K562 (cell line): Measurements from ENCODE around the gene ANO6. TPM values are rescaled to one million over a fixed set of nuclear protein-coding genes. Genes with fewer than 3 reads are reported as not detected.

Experiments used
- BRD9 ChIP-seq: fragments of 450-650 bp; IDR thresholded peaks from 2 replicates; pipeline ENCODE4 v1.6.1; 2018; ENCODE audit warnings: low read depth; ENCODE audit not compliant: partially characterized antibody
- CBX2 ChIP-seq: fragments of 200-600 bp; sonication (generic); IDR thresholded peaks from one replicate; pipeline ENCODE4 v1.6.1; 2012; ENCODE audit warnings: mild to moderate bottlenecking, low read length, inconsistent platforms; ENCODE audit not compliant: insufficient read depth, poor library complexity, severe bottlenecking
- CCAR2 ChIP-seq: fragments of 200-400 bp; formaldehyde crosslinking; IDR thresholded peaks from 2 replicates; pipeline ENCODE4 v1.6.1; 2017; ENCODE audit warnings: mild to moderate bottlenecking, low read depth, low read length
- DMBX1 ChIP-seq: fragments of 250-450 bp; sonication (Bioruptor Pico); IDR thresholded peaks from 2 replicates; pipeline ENCODE4 v1.8.0; 2022; ENCODE audit warnings: inconsistent platforms, mild to moderate bottlenecking, moderate library complexity, borderline replicate concordance
- HIVEP1 ChIP-seq: fragments of 250-450 bp; sonication (Bioruptor Pico); IDR thresholded peaks from 2 replicates; pipeline ENCODE4 v1.4.0; 2020; ENCODE audit warnings: mild to moderate bottlenecking
- KLF16 ChIP-seq: IDR thresholded peaks from 2 replicates; pipeline ENCODE4 v1.6.1; 2016; ENCODE audit warnings: antibody characterized with exemption
- KLF6 ChIP-seq: fragments of 250-450 bp; sonication (Bioruptor Pico); IDR thresholded peaks from 2 replicates; pipeline ENCODE4 v1.4.0; 2020; ENCODE audit warnings: mild to moderate bottlenecking, moderate library complexity, borderline replicate concordance
- MYNN ChIP-seq, 2 experiments: sonication (generic); formaldehyde crosslinking in 1 of 2; IDR thresholded peaks; 2 replicates each; pipeline versions ENCODE4 v1.5.0 to v1.6.1; 2016 to 2020; ENCODE audit warnings: antibody characterized with exemption in 1 of 2, missing genetic modification reagents in 1 of 2
- NCOA1 ChIP-seq: fragments of 450-650 bp; IDR thresholded peaks from 2 replicates; pipeline ENCODE4 v1.6.1; 2016; ENCODE audit warnings: low read depth
- TOE1 ChIP-seq, 2 experiments: fragments of 450-650 bp in 1 of 2; sonication (generic) in 1 of 2; formaldehyde crosslinking in 1 of 2; IDR thresholded peaks; 2 replicates each; pipeline versions ENCODE4 v1.7.1 to v1.8.0; 2016 to 2022; ENCODE audit warnings: borderline replicate concordance in 2 of 2, mild to moderate bottlenecking in 2 of 2, antibody characterized with exemption in 1 of 2, inconsistent platforms in 1 of 2, low read depth in 1 of 2, missing genetic modification reagents in 1 of 2, moderate library complexity in 1 of 2
- ZNF589 ChIP-seq: fragments of 200-800 bp; sonication (Bioruptor generic); IDR thresholded peaks from 2 replicates; pipeline ENCODE4 v1.6.1; 2016; ENCODE audit warnings: low read depth, missing genetic modification characterization, missing compliant biosample characterization
- polyA plus RNA-seq, 8 experiments: library from polyadenylated mRNA; depleted of rRNA in 4 of 8; stranded (reverse) in 5 of 8; unstranded in 3 of 8; fragments of >200 nt; fragmentation: Nextera tagmentation in 2 of 8; fragmentation: Illumina TruSeq in 1 of 8; extraction: Ambion mirVana in 2 of 8; extraction: Trizol in 1 of 8; gene quantifications; 2 replicates each; pipeline versions ENCODE4 v1.2.1 to v1.2.3, GENCODE V29; 2011 to 2014; ENCODE audit warnings: inconsistent platforms in 1 of 8, missing spikeins in 1 of 8
- total RNA-seq, 7 experiments: library from RNA; depleted of rRNA in 6 of 7; stranded (reverse); fragments of >200 nt in 6 of 7; fragmentation: Illumina TruSeq in 2 of 7; extraction: Trizol in 2 of 7; gene quantifications; 2 replicates each; pipeline versions ENCODE4 v1.2.1 to v1.2.3, GENCODE V29; 2011 to 2021; ENCODE audit warnings: low replicate concordance in 1 of 7
- TF ChIP-seq, protein P1 (sequence below), 2 experiments: fragments of 450-650 bp; IDR thresholded peaks; 2 replicates each; pipeline ENCODE4 v1.6.1; 2018; ENCODE audit warnings: mild to moderate bottlenecking in 2 of 2, low read depth in 1 of 2; ENCODE audit not compliant: partially characterized antibody in 2 of 2
- TF ChIP-seq, protein P2 (sequence below), 2 experiments: fragments of 450-650 bp; conservative IDR thresholded peaks; 2 replicates each; pipeline ENCODE4 v1.6.1; 2017; ENCODE audit warnings: mild to moderate bottlenecking in 2 of 2, moderate library complexity in 2 of 2
- TF ChIP-seq, protein P3 (sequence below), 2 experiments: IDR thresholded peaks in 1 of 2; conservative IDR thresholded peaks in 1 of 2; 2 replicates each; pipeline ENCODE4 v1.6.1; 2016; ENCODE audit warnings: low read depth in 2 of 2, mild to moderate bottlenecking in 1 of 2, missing compliant biosample characterization in 1 of 2, missing genetic modification characterization in 1 of 2, moderate library complexity in 1 of 2
- TF ChIP-seq, protein P4 (sequence below): fragments of 250-450 bp; sonication (Bioruptor Pico); IDR thresholded peaks from 2 replicates; pipeline ENCODE4 v1.9.0; 2021; ENCODE audit warnings: mild to moderate bottlenecking

Gene ANO6
- total and polyA plus RNA-seq, 9 of the 15 experiments (the other 6 are each of a cell fraction or from before 2014, with no cell fraction given): 3.5 to 24.7 (median 20.3) TPM

DNA sequence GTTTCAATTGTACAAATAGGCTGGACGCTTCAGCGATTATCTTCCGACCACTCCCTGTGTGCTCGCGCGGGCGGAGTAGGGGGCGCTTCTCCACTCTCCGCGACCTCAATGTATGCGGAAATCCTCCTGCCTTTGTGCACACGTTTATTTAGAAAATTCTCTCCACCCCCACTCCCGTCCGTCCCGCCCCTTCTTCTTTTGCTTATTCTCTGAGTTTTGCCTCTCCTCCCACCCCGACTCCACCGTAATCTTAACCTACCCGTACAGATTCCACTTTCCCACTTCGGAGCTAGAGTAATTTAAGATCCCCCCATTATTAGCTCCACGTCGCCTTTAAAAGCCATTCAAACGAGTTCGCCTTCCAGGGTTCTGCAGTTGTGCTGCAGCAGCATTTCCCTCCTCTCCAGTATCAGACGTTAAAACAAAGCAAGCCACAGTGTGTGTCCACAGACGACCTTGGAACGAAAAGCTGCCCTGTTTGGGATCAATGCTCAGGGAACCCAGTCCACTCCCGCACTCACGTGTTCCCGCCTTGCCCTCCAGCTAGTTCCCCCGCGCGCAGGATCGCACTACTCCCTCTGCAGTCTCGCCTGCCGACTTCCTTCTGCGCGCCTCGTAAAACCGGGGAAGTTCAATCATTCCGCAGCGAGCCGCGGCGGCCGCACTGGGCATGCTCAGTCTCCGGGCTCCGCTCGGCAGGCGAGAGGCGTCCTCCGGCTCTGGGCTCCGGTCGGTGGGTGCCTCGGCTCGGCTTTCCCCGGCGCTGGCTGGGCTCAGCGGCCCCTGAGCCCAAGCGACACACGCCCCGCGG lies at the start of gene ANO6 (continued):
- no peak for TF ChIP-seq HIVEP1 (CRISPR knock-in tag)
- no peak; the same call in 1 of the 2 replicates for TF ChIP-seq ZNF589 (CRISPR knock-in tag)
- TF ChIP-seq KLF6 (CRISPR knock-in tag): no peak; the same call in 1 of the 2 replicates
- TF ChIP-seq, protein P1, sequence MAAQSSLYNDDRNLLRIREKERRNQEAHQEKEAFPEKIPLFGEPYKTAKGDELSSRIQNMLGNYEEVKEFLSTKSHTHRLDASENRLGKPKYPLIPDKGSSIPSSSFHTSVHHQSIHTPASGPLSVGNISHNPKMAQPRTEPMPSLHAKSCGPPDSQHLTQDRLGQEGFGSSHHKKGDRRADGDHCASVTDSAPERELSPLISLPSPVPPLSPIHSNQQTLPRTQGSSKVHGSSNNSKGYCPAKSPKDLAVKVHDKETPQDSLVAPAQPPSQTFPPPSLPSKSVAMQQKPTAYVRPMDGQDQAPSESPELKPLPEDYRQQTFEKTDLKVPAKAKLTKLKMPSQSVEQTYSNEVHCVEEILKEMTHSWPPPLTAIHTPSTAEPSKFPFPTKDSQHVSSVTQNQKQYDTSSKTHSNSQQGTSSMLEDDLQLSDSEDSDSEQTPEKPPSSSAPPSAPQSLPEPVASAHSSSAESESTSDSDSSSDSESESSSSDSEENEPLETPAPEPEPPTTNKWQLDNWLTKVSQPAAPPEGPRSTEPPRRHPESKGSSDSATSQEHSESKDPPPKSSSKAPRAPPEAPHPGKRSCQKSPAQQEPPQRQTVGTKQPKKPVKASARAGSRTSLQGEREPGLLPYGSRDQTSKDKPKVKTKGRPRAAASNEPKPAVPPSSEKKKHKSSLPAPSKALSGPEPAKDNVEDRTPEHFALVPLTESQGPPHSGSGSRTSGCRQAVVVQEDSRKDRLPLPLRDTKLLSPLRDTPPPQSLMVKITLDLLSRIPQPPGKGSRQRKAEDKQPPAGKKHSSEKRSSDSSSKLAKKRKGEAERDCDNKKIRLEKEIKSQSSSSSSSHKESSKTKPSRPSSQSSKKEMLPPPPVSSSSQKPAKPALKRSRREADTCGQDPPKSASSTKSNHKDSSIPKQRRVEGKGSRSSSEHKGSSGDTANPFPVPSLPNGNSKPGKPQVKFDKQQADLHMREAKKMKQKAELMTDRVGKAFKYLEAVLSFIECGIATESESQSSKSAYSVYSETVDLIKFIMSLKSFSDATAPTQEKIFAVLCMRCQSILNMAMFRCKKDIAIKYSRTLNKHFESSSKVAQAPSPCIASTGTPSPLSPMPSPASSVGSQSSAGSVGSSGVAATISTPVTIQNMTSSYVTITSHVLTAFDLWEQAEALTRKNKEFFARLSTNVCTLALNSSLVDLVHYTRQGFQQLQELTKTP (IDR thresholded peaks at IDR 0.05; ENCODE audit: low read depth in 1 of 2, partially characterized antibody in 2 of 2): peak; percentile 36 to 56
- TF ChIP-seq DMBX1 (CRISPR knock-in tag): no peak
- TF ChIP-seq CCAR2: no peak
- TF ChIP-seq CBX2: no peak
- TF ChIP-seq, protein P2, sequence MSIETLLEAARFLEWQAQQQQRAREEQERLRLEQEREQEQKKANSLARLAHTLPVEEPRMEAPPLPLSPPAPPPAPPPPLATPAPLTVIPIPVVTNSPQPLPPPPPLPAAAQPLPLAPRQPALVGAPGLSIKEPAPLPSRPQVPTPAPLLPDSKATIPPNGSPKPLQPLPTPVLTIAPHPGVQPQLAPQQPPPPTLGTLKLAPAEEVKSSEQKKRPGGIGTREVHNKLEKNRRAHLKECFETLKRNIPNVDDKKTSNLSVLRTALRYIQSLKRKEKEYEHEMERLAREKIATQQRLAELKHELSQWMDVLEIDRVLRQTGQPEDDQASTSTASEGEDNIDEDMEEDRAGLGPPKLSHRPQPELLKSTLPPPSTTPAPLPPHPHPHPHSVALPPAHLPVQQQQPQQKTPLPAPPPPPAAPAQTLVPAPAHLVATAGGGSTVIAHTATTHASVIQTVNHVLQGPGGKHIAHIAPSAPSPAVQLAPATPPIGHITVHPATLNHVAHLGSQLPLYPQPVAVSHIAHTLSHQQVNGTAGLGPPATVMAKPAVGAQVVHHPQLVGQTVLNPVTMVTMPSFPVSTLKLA (conservative IDR thresholded peaks at IDR 0.05): peak; percentile 48 to 80
- TF ChIP-seq BRD9: peak; percentile 86
- TF ChIP-seq, protein P3, sequence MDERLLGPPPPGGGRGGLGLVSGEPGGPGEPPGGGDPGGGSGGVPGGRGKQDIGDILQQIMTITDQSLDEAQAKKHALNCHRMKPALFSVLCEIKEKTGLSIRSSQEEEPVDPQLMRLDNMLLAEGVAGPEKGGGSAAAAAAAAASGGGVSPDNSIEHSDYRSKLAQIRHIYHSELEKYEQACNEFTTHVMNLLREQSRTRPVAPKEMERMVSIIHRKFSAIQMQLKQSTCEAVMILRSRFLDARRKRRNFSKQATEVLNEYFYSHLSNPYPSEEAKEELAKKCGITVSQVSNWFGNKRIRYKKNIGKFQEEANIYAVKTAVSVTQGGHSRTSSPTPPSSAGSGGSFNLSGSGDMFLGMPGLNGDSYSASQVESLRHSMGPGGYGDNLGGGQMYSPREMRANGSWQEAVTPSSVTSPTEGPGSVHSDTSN (CRISPR knock-in tag; IDR thresholded peaks at IDR 0.05; ENCODE audit: low read depth): no peak
- TF ChIP-seq, protein P3 (tag; conservative IDR thresholded peaks at IDR 0.05; ENCODE audit: low read depth): 0 out of 2 replicates have a peak, but pooled peaks have one; percentile 11
- peak; percentile 65 for TF ChIP-seq TOE1 (IDR thresholded peaks at IDR 0.05; ENCODE audit: borderline replicate concordance)
- TF ChIP-seq TOE1 (CRISPR knock-in tag; IDR thresholded peaks at IDR 0.05; ENCODE audit: borderline replicate concordance, low read depth): no peak
- no peak for TF ChIP-seq KLF16
- TF ChIP-seq MYNN (IDR thresholded peaks at IDR 0.05): 0 out of 2 replicates have a peak, but pooled peaks have one; percentile 12
- TF ChIP-seq MYNN (CRISPR knock-in tag; IDR thresholded peaks at IDR 0.05): no peak
- TF ChIP-seq NCOA1: peak; percentile 11; the same call in 1 of the 2 replicates
- TF ChIP-seq, protein P4, sequence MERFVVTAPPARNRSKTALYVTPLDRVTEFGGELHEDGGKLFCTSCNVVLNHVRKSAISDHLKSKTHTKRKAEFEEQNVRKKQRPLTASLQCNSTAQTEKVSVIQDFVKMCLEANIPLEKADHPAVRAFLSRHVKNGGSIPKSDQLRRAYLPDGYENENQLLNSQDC (CRISPR knock-in tag): no peak
